Osteoblast (primary cell): ENCODE results near the gene GALR2. TPM values are rescaled to one million over a fixed set of nuclear protein-coding genes. Genes with fewer than 3 reads are reported as not detected.
"Not testable (repeated sequence)": the region's sequence is repeated elsewhere in the genome, so short reads cannot be mapped to it uniquely, and the experiment has no call there.

Experiments
- DNase-seq: peaks from one replicate; pipeline ENCODE4 v3.0.0; 2011; ENCODE audit warnings: low spot score, mixed read lengths; ENCODE audit not compliant: insufficient read length; ENCODE audit errors: missing footprints
- H2AFZ ChIP-seq: 2 replicates; pipeline ENCODE4 v1.6.0; 2011; ENCODE audit warnings: mild to moderate bottlenecking, low read length
- H3K27ac ChIP-seq: 2 replicates; pipeline ENCODE4 v1.5.1; 2011; ENCODE audit warnings: mild to moderate bottlenecking, low read depth, low read length, moderate library complexity
- H3K27me3 ChIP-seq: 2 replicates; pipeline ENCODE4 v1.6.0; 2012; ENCODE audit warnings: mild to moderate bottlenecking, control low read depth, inconsistent platforms, low read length, moderate library complexity; ENCODE audit not compliant: insufficient read depth
- H3K36me3 ChIP-seq: 2 replicates; pipeline ENCODE4 v1.5.1; 2011; ENCODE audit warnings: mild to moderate bottlenecking, low read length, control low read depth, moderate library complexity; ENCODE audit not compliant: insufficient read depth
- H3K4me1 ChIP-seq: 2 replicates; pipeline ENCODE4 v1.5.1; 2011; ENCODE audit warnings: mild to moderate bottlenecking, low read length, control low read depth, moderate library complexity; ENCODE audit not compliant: insufficient read depth
- H3K4me2 ChIP-seq: 2 replicates; pipeline ENCODE4 v1.6.0; 2011; ENCODE audit warnings: mild to moderate bottlenecking, low read length; ENCODE audit not compliant: insufficient read depth
- H3K4me3 ChIP-seq: fragments of 200-600 bp; sonication (generic); 3 replicates; pipeline ENCODE4 v1.5.1; 2012; ENCODE audit warnings: mild to moderate bottlenecking, low read length, inconsistent platforms; ENCODE audit not compliant: insufficient read depth
- H3K79me2 ChIP-seq: 2 replicates; pipeline ENCODE4 v1.6.0; 2012; ENCODE audit warnings: mild to moderate bottlenecking, low read length, control low read depth, inconsistent platforms; ENCODE audit not compliant: insufficient read depth
- H3K9me3 ChIP-seq: 2 replicates; pipeline ENCODE4 v1.5.1; 2011; ENCODE audit warnings: low read depth, low read length, control low read depth
- H4K20me1 ChIP-seq: 2 replicates; pipeline ENCODE4 v1.6.0; 2012; ENCODE audit warnings: mild to moderate bottlenecking, low read length, control low read depth; ENCODE audit not compliant: insufficient read depth
- CTCF ChIP-seq: IDR thresholded peaks from 2 replicates; pipeline ENCODE4 v1.5.1; 2011; ENCODE audit warnings: mild to moderate bottlenecking, low read depth, low read length, moderate library complexity; ENCODE audit errors: extremely low read depth
- total RNA-seq: library from RNA; depleted of rRNA; stranded (reverse); fragments of >200 nt; gene quantifications from 2 replicates; pipeline ENCODE4 v1.2.3, GENCODE V29; 2012

GALR2 gene
- total RNA-seq, 1 donor, result not detected

GRCh38 chr17:76051561-76051960 is 23.0 kb upstream of the GALR2 start:
- no peak for TF ChIP-seq CTCF
- Histone ChIP-seq H4K20me1 (peaks cover 38% of the 10 kb centered on the region), H3K27me3 (no peaks in the 10 kb centered on the region), H2AFZ (no peak overlapping the region), H3K4me1 (peaks cover 12% of the 10 kb centered on the region), H3K36me3 (peaks cover 69% of the 10 kb centered on the region), H3K4me3 (no peak overlapping the region), H3K79me2 (peaks cover 36% of the 10 kb centered on the region), H3K27ac (no peak overlapping the region), H3K4me2 (no peak overlapping the region), H3K9me3 (peaks cover 3% of the 10 kb centered on the region)
- DNase-seq, result no peak

- DNase-seq, result peak; percentile 93
- Histone ChIP-seq H3K27ac (peak overlapping the region; percentile 61), H3K79me2 (peaks cover 32% of the 10 kb centered on the region), H2AFZ (no peak overlapping the region), H3K4me1 (peaks cover 12% of the 10 kb centered on the region), H3K36me3 (peaks cover 70% of the 10 kb centered on the region), H4K20me1 (peaks cover 28% of the 10 kb centered on the region), H3K4me2 (peak overlapping the region; percentile 43), H3K27me3 (no peaks in the 10 kb centered on the region), H3K9me3 (peaks cover 3% of the 10 kb centered on the region), H3K4me3 (no peak overlapping the region)
- no peak for TF ChIP-seq CTCF
These were observed 21.1 kb upstream of the GALR2 start for GRCh38 chr17:76053246-76054111.

- H3K9me3 ChIP-seq, result peaks cover 3% of the 10 kb centered on the region
- H3K27me3 ChIP-seq, result no peaks in the 10 kb centered on the region
- peak overlapping the region; percentile 61 for H3K27ac ChIP-seq
- H3K79me2 ChIP-seq, result peaks cover 32% of the 10 kb centered on the region
- H3K36me3 ChIP-seq, result peaks cover 70% of the 10 kb centered on the region
- H4K20me1 ChIP-seq, result peaks cover 23% of the 10 kb centered on the region
- DNase-seq, result peak; percentile 89
- H3K4me3 ChIP-seq, result no peak overlapping the region
- H2AFZ ChIP-seq, result no peak overlapping the region
- TF ChIP-seq CTCF, result no peak
- H3K4me1 ChIP-seq, result peaks cover 12% of the 10 kb centered on the region
- H3K4me2 ChIP-seq, result no peak overlapping the region
These were observed 20.5 kb upstream of the GALR2 start for GRCh38 chr17:76054112-76054476.

- peaks cover 73% of the 10 kb centered on the region for H3K36me3 ChIP-seq
These were observed 17.7 kb upstream of the GALR2 start for GRCh38 chr17:76056882-76057281.

GRCh38 chr17:76058264-76058663 is 16.3 kb upstream of the GALR2 start:
- Histone ChIP-seq H3K4me1 (peaks cover 11% of the 10 kb centered on the region), H3K36me3 (peaks cover 82% of the 10 kb centered on the region)
- not testable (repeated sequence) for H3K27ac ChIP-seq, H3K9me3 ChIP-seq, H3K27me3 ChIP-seq, DNase-seq, H3K79me2 ChIP-seq, H3K4me2 ChIP-seq, H4K20me1 ChIP-seq, H3K4me3 ChIP-seq, H2AFZ ChIP-seq

More at GRCh38 chr17:76056882-76057281, 17.7 kb upstream of the GALR2 start:
- Histone ChIP-seq H3K27ac (no peak overlapping the region), H3K4me2 (no peak overlapping the region), H3K4me3 (no peak overlapping the region), H4K20me1 (peaks cover 8% of the 10 kb centered on the region), H3K79me2 (peaks cover 16% of the 10 kb centered on the region), H2AFZ (no peak overlapping the region), H3K4me1 (peaks cover 12% of the 10 kb centered on the region), H3K9me3 (peaks cover 3% of the 10 kb centered on the region), H3K27me3 (no peaks in the 10 kb centered on the region)
- no peak for TF ChIP-seq CTCF
- no peak for DNase-seq
